Right atrium auricular region (tissue), 2 donors: ENCODE data around the gene MLLT1. TPM values are rescaled to one million over a fixed set of nuclear protein-coding genes. Genes with fewer than 3 reads are reported as not detected.
"Not testable (repeated sequence)": the region's sequence is repeated elsewhere in the genome, so short reads cannot be mapped to it uniquely, and the experiment has no call there.

Experiments
- DNase-seq: peaks from one replicate; pipeline ENCODE4 v3.0.0-alpha.2; 2019; ENCODE audit warnings: low spot score
- H3K27ac ChIP-seq, 2 donors: fragments of 200-600 bp; sonication (generic); 1 replicate in 1 of 2; 2 replicates in 1 of 2; pipeline ENCODE4 v1.5.1; 2016 to 2019
- H3K27me3 ChIP-seq, 2 donors: fragments of 200-600 bp; sonication (generic); one replicate each; pipeline versions ENCODE4 v1.5.1 to v1.6.0; 2017 to 2019
- H3K36me3 ChIP-seq: fragments of 200-600 bp; sonication (generic); one replicate; pipeline ENCODE4 v1.5.1; 2016
- H3K4me1 ChIP-seq, 2 donors: fragments of 200-600 bp; sonication (generic); one replicate each; pipeline versions ENCODE4 v1.5.1 to v1.6.0; 2017 to 2019
- H3K4me3 ChIP-seq, 2 donors: fragments of 200-600 bp; sonication (generic); 1 replicate in 1 of 2; 2 replicates in 1 of 2; pipeline ENCODE4 v1.5.1; 2017 to 2019; ENCODE audit warnings: mild to moderate bottlenecking in 1 of 2, moderate library complexity in 1 of 2
- H3K9me3 ChIP-seq, 2 donors: fragments of 200-600 bp; sonication (generic); one replicate each; pipeline ENCODE4 v1.5.1; 2019
- total RNA-seq, 2 donors: library from RNA; depleted of rRNA; stranded (reverse); fragments of >200 nt; gene quantifications; one replicate each; pipeline ENCODE4 v1.1.0, GENCODE V29; 2016
- TF ChIP-seq, protein P1 (sequence below), 2 donors: fragments of 200-600 bp; sonication (generic); IDR thresholded peaks; one replicate each; pipeline ENCODE4 v1.5.1; 2019; ENCODE audit warnings: antibody characterized with exemption in 2 of 2

MLLT1 gene
- total RNA-seq, 2 donors from 2014 or later = 21.2 to 36.9 TPM

GRCh38 chr19:6319376-6319775 is 39.6 kb upstream of the MLLT1 start:
- H3K4me1 ChIP-seq = no peaks in the 10 kb centered on the region
- H3K9me3 ChIP-seq = no peaks in the 10 kb centered on the region
- no peaks in the 10 kb centered on the region for H3K27me3 ChIP-seq
- H3K27ac ChIP-seq = no peak overlapping the region
- DNase-seq = no peak
- TF ChIP-seq, protein P1, sequence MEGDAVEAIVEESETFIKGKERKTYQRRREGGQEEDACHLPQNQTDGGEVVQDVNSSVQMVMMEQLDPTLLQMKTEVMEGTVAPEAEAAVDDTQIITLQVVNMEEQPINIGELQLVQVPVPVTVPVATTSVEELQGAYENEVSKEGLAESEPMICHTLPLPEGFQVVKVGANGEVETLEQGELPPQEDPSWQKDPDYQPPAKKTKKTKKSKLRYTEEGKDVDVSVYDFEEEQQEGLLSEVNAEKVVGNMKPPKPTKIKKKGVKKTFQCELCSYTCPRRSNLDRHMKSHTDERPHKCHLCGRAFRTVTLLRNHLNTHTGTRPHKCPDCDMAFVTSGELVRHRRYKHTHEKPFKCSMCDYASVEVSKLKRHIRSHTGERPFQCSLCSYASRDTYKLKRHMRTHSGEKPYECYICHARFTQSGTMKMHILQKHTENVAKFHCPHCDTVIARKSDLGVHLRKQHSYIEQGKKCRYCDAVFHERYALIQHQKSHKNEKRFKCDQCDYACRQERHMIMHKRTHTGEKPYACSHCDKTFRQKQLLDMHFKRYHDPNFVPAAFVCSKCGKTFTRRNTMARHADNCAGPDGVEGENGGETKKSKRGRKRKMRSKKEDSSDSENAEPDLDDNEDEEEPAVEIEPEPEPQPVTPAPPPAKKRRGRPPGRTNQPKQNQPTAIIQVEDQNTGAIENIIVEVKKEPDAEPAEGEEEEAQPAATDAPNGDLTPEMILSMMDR (IDR thresholded peaks at IDR 0.05) = no peak
- H3K4me3 ChIP-seq = no peak overlapping the region
- no peaks in the 10 kb centered on the region for H3K36me3 ChIP-seq

- TF ChIP-seq, protein P1 (IDR thresholded peaks at IDR 0.05) = no peak
- DNase-seq = no peak
- no peak overlapping the region for H3K4me3 ChIP-seq
- no peak overlapping the region for H3K27ac ChIP-seq
- H3K36me3 ChIP-seq = no peaks in the 10 kb centered on the region
- no peaks in the 10 kb centered on the region for H3K27me3 ChIP-seq
- H3K4me1 ChIP-seq = no peaks in the 10 kb centered on the region
- no peaks in the 10 kb centered on the region for H3K9me3 ChIP-seq
Measured at GRCh38 chr19:6318772-6319171, 39.0 kb upstream of the MLLT1 start.

DNA sequence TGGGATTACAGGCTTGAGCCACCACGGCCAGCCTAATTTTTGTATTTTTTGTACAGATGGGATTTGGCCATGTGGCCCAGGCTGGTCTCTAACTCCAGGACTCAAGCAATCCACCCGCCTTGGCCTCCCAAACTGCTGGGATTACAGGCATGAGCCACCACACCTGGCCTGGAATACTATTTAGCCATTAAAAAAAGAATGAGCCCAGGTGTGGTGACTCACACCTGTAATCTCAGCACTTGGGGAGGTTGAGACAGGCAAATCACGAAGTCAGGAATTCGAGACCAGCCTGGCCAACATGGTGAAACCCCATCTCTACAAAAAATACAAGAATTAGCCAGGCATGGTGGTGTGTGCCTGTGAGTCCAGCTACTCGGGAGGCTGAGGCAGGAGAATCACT is 35.9 kb upstream of the MLLT1 start:
- H3K4me3 ChIP-seq, H3K4me1 ChIP-seq, H3K9me3 ChIP-seq, H3K36me3 ChIP-seq, H3K27me3 ChIP-seq, H3K27ac ChIP-seq, DNase-seq: not testable (repeated sequence)

DNA sequence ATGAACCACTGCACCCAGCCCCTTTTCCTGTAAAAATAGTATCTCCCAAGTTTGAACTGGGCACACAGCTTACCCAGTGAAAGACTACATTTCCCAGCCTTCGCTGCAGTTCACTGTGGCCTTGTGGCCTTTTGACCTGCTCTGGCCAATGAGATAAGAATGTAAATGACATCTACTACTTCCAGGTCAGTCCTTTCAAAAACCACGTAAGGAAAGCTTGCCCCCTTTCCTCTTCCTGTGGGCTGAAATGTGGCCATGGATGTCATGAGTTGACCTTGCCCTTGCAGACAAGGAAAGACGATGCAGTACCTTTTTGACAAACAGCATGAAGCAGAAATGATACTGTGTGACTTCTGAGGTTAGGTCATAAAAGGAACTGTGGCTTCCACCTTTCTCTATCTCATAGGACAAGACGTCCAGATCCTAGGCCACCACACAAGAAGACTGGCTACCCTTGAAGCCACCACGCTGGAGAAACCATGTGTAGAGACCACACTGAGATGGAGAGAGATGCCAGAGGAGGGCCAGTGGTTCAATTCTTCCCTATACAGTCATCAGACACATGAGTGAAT is 33.7 kb upstream of the MLLT1 start:
- Histone ChIP-seq H3K27ac (no peak overlapping the region), H3K4me1 (no peaks in the 10 kb centered on the region), H3K9me3 (no peaks in the 10 kb centered on the region), H3K4me3 (no peak overlapping the region), H3K27me3 (no peaks in the 10 kb centered on the region), H3K36me3 (no peaks in the 10 kb centered on the region)
- DNase-seq = no peak
- TF ChIP-seq, protein P1 (IDR thresholded peaks at IDR 0.05) = no peak

GRCh38 chr19:6312018-6312417 is 32.2 kb upstream of the MLLT1 start:
- TF ChIP-seq, protein P1 (IDR thresholded peaks at IDR 0.05) = no peak

GRCh38 chr19:6298413-6298812 is 18.6 kb upstream of the MLLT1 start:
- H3K9me3 ChIP-seq = peaks cover 0 to 10% of the 10 kb centered on the region in 2 donors
- TF ChIP-seq, protein P1 (IDR thresholded peaks at IDR 0.05) = no peak
- H3K4me3 ChIP-seq = no peak overlapping the region
- no peak for DNase-seq
- H3K36me3 ChIP-seq = no peaks in the 10 kb centered on the region
- H3K4me1 ChIP-seq = no peaks in the 10 kb centered on the region
- H3K27me3 ChIP-seq = no peaks in the 10 kb centered on the region
- no peak overlapping the region for H3K27ac ChIP-seq

More at GRCh38 chr19:6312018-6312417, 32.2 kb upstream of the MLLT1 start:
- Histone ChIP-seq H3K36me3 (no peaks in the 10 kb centered on the region), H3K27me3 (no peaks in the 10 kb centered on the region), H3K4me3 (no peak overlapping the region), H3K4me1 (no peaks in the 10 kb centered on the region), H3K27ac (no peak overlapping the region), H3K9me3 (no peaks in the 10 kb centered on the region)
- DNase-seq = no peak
